Measurements from ENCODE around the gene FBXO44. TPM values are rescaled to one million over a fixed set of nuclear protein-coding genes. Genes with fewer than 3 reads are reported as not detected.
"Not testable (repeated sequence)": the region's sequence is repeated elsewhere in the genome, so short reads cannot be mapped to it uniquely, and the experiment has no call there.

The FBXO44 gene
- 10 to 100 TPM; 54.9 to 59.2 TPM for total RNA-seq

GRCh38 chr1:11654137-11654938 is at the start of gene FBXO44, which contains the start of gene FBXO2:
Gene FBXO44 (plus strand): TSS chr1:11654877. CDS start chr1:11655836, 959 bp downstream.
Gene FBXO2 (minus strand): TSS chr1:11654429. CDS start chr1:11654340, 89 bp downstream.
- peaks cover 19% of the 10 kb centered on the region for H3K4me1 Mint-ChIP-seq
- H3K27ac Mint-ChIP-seq: peak within 1 kb of the TSS; percentile 72

GRCh38 chr1:11606775-11607174 is 47.9 kb upstream of the FBXO44 start:
- Mint-ChIP-seq H3K27ac (no peak overlapping the region), H3K27me3 (peaks cover 2% of the 10 kb centered on the region), H3K4me3 (no peak overlapping the region), H3K9me3 (no peaks in the 10 kb centered on the region), H3K36me3 (no peaks in the 10 kb centered on the region), H3K4me1 (no peaks in the 10 kb centered on the region)
- no peak for ATAC-seq (ENCODE audit: low read depth)
- no peak for DNase-seq
- POLR2A ChIA-PET: no interaction called here

More at GRCh38 chr1:11654137-11654938, at the start of gene FBXO44, which contains the start of gene FBXO2:
- peak; percentile 61 for ATAC-seq (ENCODE audit: low read depth)
- DNase-seq: peak; percentile 75
- Mint-ChIP-seq H3K9me3 (no peaks in the 10 kb centered on the region), H3K4me3 (peak within 1 kb of the TSS; percentile 82), H3K36me3 (peaks cover 14% of the 10 kb centered on the region), H3K27me3 (no peaks in the 10 kb centered on the region)
- POLR2A ChIA-PET: interaction anchor here (0.5 to 8.2 kb wide), 7 partner anchors 9 to 256 kb away, joined by 3 to 86 read pairs (median 4); partner anchors contain the start of gene FBXO6

GRCh38 chr1:11608596-11609130 is 46.0 kb upstream of the FBXO44 start:
- H3K4me1 Mint-ChIP-seq; DNase-seq; H3K27me3 Mint-ChIP-seq; H3K27ac Mint-ChIP-seq; H3K36me3 Mint-ChIP-seq; POLR2A ChIA-PET; H3K4me3 Mint-ChIP-seq; ATAC-seq (ENCODE audit: low read depth); H3K9me3 Mint-ChIP-seq: not testable (repeated sequence)

- H3K9me3 Mint-ChIP-seq; H3K36me3 Mint-ChIP-seq; DNase-seq; H3K4me3 Mint-ChIP-seq; H3K27me3 Mint-ChIP-seq; ATAC-seq (ENCODE audit: low read depth); POLR2A ChIA-PET; H3K27ac Mint-ChIP-seq; H3K4me1 Mint-ChIP-seq: not testable (repeated sequence)
Observed at GRCh38 chr1:11609378-11609777, 45.3 kb upstream of the FBXO44 start.

- Mint-ChIP-seq H3K27ac (no peak overlapping the region), H3K4me1 (no peaks in the 10 kb centered on the region), H3K36me3 (no peaks in the 10 kb centered on the region), H3K4me3 (no peak overlapping the region), H3K9me3 (no peaks in the 10 kb centered on the region), H3K27me3 (peaks cover 2% of the 10 kb centered on the region)
- POLR2A ChIA-PET: no interaction called here
- DNase-seq (no peak), ATAC-seq (ENCODE audit: low read depth) (no peak)
Observed at GRCh38 chr1:11610629-11611180, 44.0 kb upstream of the FBXO44 start.

GRCh38 chr1:11611638-11612327 is 42.9 kb upstream of the FBXO44 start:
- ATAC-seq (ENCODE audit: low read depth): no peak
- no peak overlapping the region for H3K27ac Mint-ChIP-seq
- no peaks in the 10 kb centered on the region for H3K36me3 Mint-ChIP-seq
- no peaks in the 10 kb centered on the region for H3K9me3 Mint-ChIP-seq
- H3K27me3 Mint-ChIP-seq: peaks cover 2% of the 10 kb centered on the region
- no peak overlapping the region for H3K4me3 Mint-ChIP-seq
- POLR2A ChIA-PET: no interaction called here
- no peak for DNase-seq
- no peaks in the 10 kb centered on the region for H3K4me1 Mint-ChIP-seq

GRCh38 chr1:11613347-11613746 is 41.3 kb upstream of the FBXO44 start:
- Mint-ChIP-seq H3K27ac (no peak overlapping the region), H3K9me3 (no peaks in the 10 kb centered on the region), H3K4me1 (peaks cover 2% of the 10 kb centered on the region), H3K4me3 (no peak overlapping the region), H3K27me3 (peaks cover 2% of the 10 kb centered on the region), H3K36me3 (no peaks in the 10 kb centered on the region)
- DNase-seq: no peak
- POLR2A ChIA-PET: no interaction called here
- ATAC-seq (ENCODE audit: low read depth): no peak

GRCh38 chr1:11615090-11615489 is 39.6 kb upstream of the FBXO44 start:
- no peak for DNase-seq
- no peak overlapping the region for H3K27ac Mint-ChIP-seq
- POLR2A ChIA-PET: no interaction called here

GRCh38 chr1:11616766-11617165 is 37.9 kb upstream of the FBXO44 start:
- POLR2A ChIA-PET: no interaction called here
- Mint-ChIP-seq H3K4me1 (peaks cover 2% of the 10 kb centered on the region), H3K4me3 (no peak overlapping the region), H3K27me3 (peaks cover 2% of the 10 kb centered on the region), H3K9me3 (no peaks in the 10 kb centered on the region), H3K36me3 (no peaks in the 10 kb centered on the region), H3K27ac (no peak overlapping the region)
- no peak for ATAC-seq (ENCODE audit: low read depth)
- no peak for DNase-seq

More at GRCh38 chr1:11615090-11615489, 39.6 kb upstream of the FBXO44 start:
- H3K4me1 Mint-ChIP-seq: peaks cover 2% of the 10 kb centered on the region
- H3K36me3 Mint-ChIP-seq: no peaks in the 10 kb centered on the region
- peaks cover 4% of the 10 kb centered on the region for H3K27me3 Mint-ChIP-seq
- no peak for ATAC-seq (ENCODE audit: low read depth)
- H3K4me3 Mint-ChIP-seq: no peak overlapping the region
- H3K9me3 Mint-ChIP-seq: no peaks in the 10 kb centered on the region

- POLR2A ChIA-PET: no interaction called here
- peaks cover 7% of the 10 kb centered on the region for H3K27me3 Mint-ChIP-seq
- H3K9me3 Mint-ChIP-seq: no peaks in the 10 kb centered on the region
- peaks cover 2% of the 10 kb centered on the region for H3K4me1 Mint-ChIP-seq
- H3K27ac Mint-ChIP-seq: no peak overlapping the region
- H3K36me3 Mint-ChIP-seq: no peaks in the 10 kb centered on the region
- DNase-seq (no peak), ATAC-seq (ENCODE audit: low read depth) (no peak)
- H3K4me3 Mint-ChIP-seq: no peak overlapping the region
Observed at GRCh38 chr1:11617314-11617713, 37.4 kb upstream of the FBXO44 start.

GRCh38 chr1:11617741-11618140 is 36.9 kb upstream of the FBXO44 start:
- Mint-ChIP-seq H3K27me3 (peaks cover 7% of the 10 kb centered on the region), H3K36me3 (no peaks in the 10 kb centered on the region), H3K4me3 (no peak overlapping the region), H3K27ac (no peak overlapping the region), H3K4me1 (peaks cover 2% of the 10 kb centered on the region), H3K9me3 (no peaks in the 10 kb centered on the region)
- POLR2A ChIA-PET: no interaction called here
- DNase-seq (no peak), ATAC-seq (ENCODE audit: low read depth) (no peak)

- Mint-ChIP-seq H3K36me3 (no peaks in the 10 kb centered on the region), H3K27me3 (peaks cover 14% of the 10 kb centered on the region), H3K27ac (no peak overlapping the region), H3K4me1 (peaks cover 2% of the 10 kb centered on the region), H3K9me3 (no peaks in the 10 kb centered on the region), H3K4me3 (no peak overlapping the region)
- POLR2A ChIA-PET: no interaction called here
- DNase-seq (no peak), ATAC-seq (ENCODE audit: low read depth) (no peak)
Observed at GRCh38 chr1:11620405-11620804, 34.3 kb upstream of the FBXO44 start.

- no peaks in the 10 kb centered on the region for H3K36me3 Mint-ChIP-seq
- DNase-seq (no peak), ATAC-seq (ENCODE audit: low read depth) (no peak)
- no peak overlapping the region for H3K27ac Mint-ChIP-seq
- no peak overlapping the region for H3K4me3 Mint-ChIP-seq
- H3K9me3 Mint-ChIP-seq: no peaks in the 10 kb centered on the region
- H3K27me3 Mint-ChIP-seq: peaks cover 18% of the 10 kb centered on the region
- POLR2A ChIA-PET: interaction anchor here (0.6 kb wide), 1 partner anchor 232 kb away, joined by 4 read pairs; no protein-coding TSS in a partner anchor
- peaks cover 2% of the 10 kb centered on the region for H3K4me1 Mint-ChIP-seq
Observed at GRCh38 chr1:11620924-11621323, 33.8 kb upstream of the FBXO44 start.

Data from activated naive CD8-positive, alpha-beta T cell treated with anti-CD3 and anti-CD28 coated beads, Interleukin-2, amount 10 ng/mL, durations not matched to agents 7 days and 5 days (primary cell).